ENCODE results near the gene CELF2.

Gene CELF2

DNA sequence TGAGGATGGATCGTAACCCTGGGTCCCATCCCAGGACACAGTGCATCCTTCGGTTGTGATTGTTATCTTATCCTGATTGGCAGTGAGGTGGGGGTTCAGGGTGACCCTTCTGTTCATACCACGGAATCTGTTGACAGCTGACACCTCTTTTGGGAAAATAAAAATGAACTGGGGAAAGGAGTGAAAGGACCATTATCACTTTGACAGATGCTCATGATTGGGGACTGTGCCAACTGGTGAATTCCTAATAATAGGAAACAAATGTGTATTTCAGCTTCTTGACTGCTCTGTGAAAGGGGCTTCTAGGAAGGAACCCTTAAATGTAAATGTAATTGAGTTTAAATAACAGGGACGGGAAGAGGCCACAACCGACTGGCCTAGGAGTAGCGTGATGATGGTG is 65.4 kb downstream of the CELF2 start:
- Histone ChIP-seq H3K4me3 (ENCODE audit: low read depth in 1 of 2, low read length in 2 of 2) (no peak overlapping the region), H3K4me1 (ENCODE audit: insufficient read depth, low read length) (no peaks in the 10 kb centered on the region), H4K20me1 (ENCODE audit: insufficient read depth, low read length) (no peaks in the 10 kb centered on the region), H3K9me3 (ENCODE audit: insufficient read depth, low read length, severe bottlenecking) (no peaks in the 10 kb centered on the region), H3K79me2 (ENCODE audit: insufficient read depth, low read length) (no peaks in the 10 kb centered on the region), H3K9ac (ENCODE audit: low read depth, low read length) (no peak overlapping the region), H2AFZ (ENCODE audit: low read depth, low read length) (no peak overlapping the region), H3K4me2 (ENCODE audit: insufficient read depth, low read length) (no peak overlapping the region), H3K27me3 (ENCODE audit: insufficient read depth, low read length, poor library complexity) (no peaks in the 10 kb centered on the region), H3K27ac (ENCODE audit: low read length) (no peak overlapping the region), H3K36me3 (ENCODE audit: insufficient read depth, low read length) (no peaks in the 10 kb centered on the region)
- no peak for TF ChIP-seq EZH2 (IDR thresholded peaks at IDR 0.05; ENCODE audit: borderline replicate concordance, low read depth, low read length, severe bottlenecking)
- TF ChIP-seq, protein P1, sequence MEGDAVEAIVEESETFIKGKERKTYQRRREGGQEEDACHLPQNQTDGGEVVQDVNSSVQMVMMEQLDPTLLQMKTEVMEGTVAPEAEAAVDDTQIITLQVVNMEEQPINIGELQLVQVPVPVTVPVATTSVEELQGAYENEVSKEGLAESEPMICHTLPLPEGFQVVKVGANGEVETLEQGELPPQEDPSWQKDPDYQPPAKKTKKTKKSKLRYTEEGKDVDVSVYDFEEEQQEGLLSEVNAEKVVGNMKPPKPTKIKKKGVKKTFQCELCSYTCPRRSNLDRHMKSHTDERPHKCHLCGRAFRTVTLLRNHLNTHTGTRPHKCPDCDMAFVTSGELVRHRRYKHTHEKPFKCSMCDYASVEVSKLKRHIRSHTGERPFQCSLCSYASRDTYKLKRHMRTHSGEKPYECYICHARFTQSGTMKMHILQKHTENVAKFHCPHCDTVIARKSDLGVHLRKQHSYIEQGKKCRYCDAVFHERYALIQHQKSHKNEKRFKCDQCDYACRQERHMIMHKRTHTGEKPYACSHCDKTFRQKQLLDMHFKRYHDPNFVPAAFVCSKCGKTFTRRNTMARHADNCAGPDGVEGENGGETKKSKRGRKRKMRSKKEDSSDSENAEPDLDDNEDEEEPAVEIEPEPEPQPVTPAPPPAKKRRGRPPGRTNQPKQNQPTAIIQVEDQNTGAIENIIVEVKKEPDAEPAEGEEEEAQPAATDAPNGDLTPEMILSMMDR (IDR thresholded peaks at IDR 0.05; ENCODE audit: borderline replicate concordance, extremely low read depth, low read length, poor library complexity, severe bottlenecking), result no peak
- no peak for DNase-seq
- ATAC-seq (ENCODE audit: insufficient read depth, low read depth), result no peak

DNA sequence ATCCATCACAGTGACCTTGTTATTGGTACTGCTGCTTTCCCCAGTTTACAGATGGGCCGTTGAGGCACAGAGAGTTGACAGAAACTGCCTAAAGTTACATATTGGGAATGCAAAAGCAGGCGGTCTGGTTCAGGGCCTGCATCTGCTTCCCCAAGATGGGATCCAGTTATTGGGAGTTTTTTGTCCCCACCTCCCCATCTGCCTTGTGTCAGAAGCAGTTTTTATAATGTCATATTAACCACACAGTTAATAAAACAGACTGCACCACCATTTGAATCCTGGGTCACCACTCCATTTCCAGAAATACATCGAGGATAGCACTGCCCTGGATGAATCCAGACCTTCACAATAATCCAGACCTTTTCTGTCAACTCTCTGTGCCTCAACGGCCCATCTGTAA is 67.9 kb downstream of the CELF2 start:
- Histone ChIP-seq H3K79me2 (ENCODE audit: insufficient read depth, low read length) (no peaks in the 10 kb centered on the region), H3K27me3 (ENCODE audit: insufficient read depth, low read length, poor library complexity) (no peaks in the 10 kb centered on the region), H3K4me1 (ENCODE audit: insufficient read depth, low read length) (no peaks in the 10 kb centered on the region), H3K9ac (ENCODE audit: low read depth, low read length) (no peak overlapping the region), H3K4me2 (ENCODE audit: insufficient read depth, low read length) (no peak overlapping the region), H3K27ac (ENCODE audit: low read length) (no peak overlapping the region), H2AFZ (ENCODE audit: low read depth, low read length) (no peak overlapping the region), H3K9me3 (ENCODE audit: insufficient read depth, low read length, severe bottlenecking) (no peaks in the 10 kb centered on the region), H4K20me1 (ENCODE audit: insufficient read depth, low read length) (no peaks in the 10 kb centered on the region), H3K36me3 (ENCODE audit: insufficient read depth, low read length) (no peaks in the 10 kb centered on the region), H3K4me3 (ENCODE audit: low read depth in 1 of 2, low read length in 2 of 2) (no peak overlapping the region)
- no peak for ATAC-seq (ENCODE audit: insufficient read depth, low read depth)
- DNase-seq, result no peak
- TF ChIP-seq, protein P1 (IDR thresholded peaks at IDR 0.05; ENCODE audit: borderline replicate concordance, extremely low read depth, low read length, poor library complexity, severe bottlenecking), result no peak
- TF ChIP-seq EZH2 (IDR thresholded peaks at IDR 0.05; ENCODE audit: borderline replicate concordance, low read depth, low read length, severe bottlenecking), result no peak

DNA sequence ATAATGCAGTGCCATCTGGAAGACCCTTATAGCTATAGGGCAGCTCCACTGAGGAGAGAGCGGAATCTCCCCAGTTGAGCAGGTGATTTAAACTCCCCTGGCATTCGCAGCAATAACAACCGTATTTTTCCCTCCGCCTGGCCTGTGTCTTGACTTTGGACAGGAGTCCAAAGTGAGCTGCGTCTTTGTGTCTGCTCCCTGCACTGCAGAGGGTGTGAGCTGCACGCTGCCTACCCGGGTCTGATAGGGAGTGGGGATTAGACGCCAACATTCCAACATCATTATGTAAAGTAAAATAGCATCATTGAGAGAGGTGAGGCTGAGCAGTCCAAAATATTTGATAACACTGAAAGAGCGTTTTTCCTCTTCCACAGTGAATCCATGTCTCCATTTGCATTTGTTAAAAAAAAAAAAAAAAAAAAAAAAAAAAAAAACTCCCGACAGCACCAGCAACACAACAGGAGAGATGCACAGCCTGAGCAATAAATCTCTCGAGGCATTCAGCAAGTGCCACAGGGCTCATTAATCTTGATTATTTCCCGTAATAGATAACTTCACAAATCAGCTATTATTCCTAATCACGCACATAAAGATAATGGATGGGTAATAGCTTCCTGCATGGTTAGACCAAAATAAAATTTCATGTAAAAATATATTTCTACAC is 68.6 kb downstream of the CELF2 start:
- Histone ChIP-seq H4K20me1 (ENCODE audit: insufficient read depth, low read length) (no peaks in the 10 kb centered on the region), H3K9me3 (ENCODE audit: insufficient read depth, low read length, severe bottlenecking) (no peaks in the 10 kb centered on the region), H3K27me3 (ENCODE audit: insufficient read depth, low read length, poor library complexity) (no peaks in the 10 kb centered on the region), H3K4me2 (ENCODE audit: insufficient read depth, low read length) (no peak overlapping the region), H3K27ac (ENCODE audit: low read length) (no peak overlapping the region), H3K9ac (ENCODE audit: low read depth, low read length) (no peak overlapping the region), H3K4me3 (ENCODE audit: low read depth in 1 of 2, low read length in 2 of 2) (no peak overlapping the region), H3K4me1 (ENCODE audit: insufficient read depth, low read length) (no peaks in the 10 kb centered on the region), H3K36me3 (ENCODE audit: insufficient read depth, low read length) (no peaks in the 10 kb centered on the region), H3K79me2 (ENCODE audit: insufficient read depth, low read length) (no peaks in the 10 kb centered on the region), H2AFZ (ENCODE audit: low read depth, low read length) (no peak overlapping the region)
- DNase-seq (no peak), ATAC-seq (ENCODE audit: insufficient read depth, low read depth) (no peak)
- TF ChIP-seq, protein P1 (IDR thresholded peaks at IDR 0.05; ENCODE audit: borderline replicate concordance, extremely low read depth, low read length, poor library complexity, severe bottlenecking), result no peak
- TF ChIP-seq EZH2 (IDR thresholded peaks at IDR 0.05; ENCODE audit: borderline replicate concordance, low read depth, low read length, severe bottlenecking), result no peak

Measured in DND-41 (cell line).